ENCODE results near the gene INTS4. TPM values are rescaled to one million over a fixed set of nuclear protein-coding genes. Genes with fewer than 3 reads are reported as not detected.
"Not testable (repeated sequence)": the region's sequence is repeated elsewhere in the genome, so short reads cannot be mapped to it uniquely, and the experiment has no call there.

The INTS4 gene
- total RNA-seq, 2 donors from 2014 or later: 21.5 to 28.0 TPM

GRCh38 chr11:77851503-77851902 is 143.0 kb downstream of the INTS4 start:
- Histone ChIP-seq H3K36me3 (no peaks in the 10 kb centered on the region), H3K27me3 (no peaks in the 10 kb centered on the region)
- intact Hi-C loops (cut with DNase I): no loop called here

DNA sequence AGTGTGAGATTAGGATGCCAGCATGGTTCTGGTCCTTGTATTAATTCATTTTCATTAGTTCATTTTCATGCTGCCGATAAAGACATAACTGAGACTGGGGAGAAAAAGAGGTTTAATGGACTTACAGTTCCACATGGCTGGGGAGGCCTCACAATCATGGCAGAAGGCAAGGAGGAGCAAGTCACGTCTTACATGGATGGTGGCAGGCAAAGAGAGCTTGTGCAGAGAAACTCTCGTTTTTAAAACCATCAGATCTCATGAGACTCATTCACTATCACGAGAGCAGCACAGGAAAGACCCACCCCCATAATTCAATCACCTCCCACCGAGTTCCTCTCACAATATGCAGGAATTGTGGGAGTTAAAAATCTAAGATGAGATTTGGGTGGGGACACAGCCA is 150.8 kb downstream of the INTS4 start:
- H3K27me3 ChIP-seq; DNase-seq; H3K9ac ChIP-seq (ENCODE audit: low read depth in 2 of 2, low read length in 2 of 2); H3K4me3 ChIP-seq; H3K27ac ChIP-seq; H3K9me3 ChIP-seq; H3K36me3 ChIP-seq; H3K4me1 ChIP-seq; intact Hi-C loops (cut with DNase I): not testable (repeated sequence)

More at GRCh38 chr11:77851503-77851902, 143.0 kb downstream of the INTS4 start:
- H3K9me3 ChIP-seq: no peaks in the 10 kb centered on the region
- H3K9ac ChIP-seq (ENCODE audit: low read depth in 2 of 2, low read length in 2 of 2): no peak overlapping the region
- DNase-seq: no peak
- H3K4me3 ChIP-seq: no peak overlapping the region
- H3K27ac ChIP-seq: no peak overlapping the region
- no peaks in the 10 kb centered on the region for H3K4me1 ChIP-seq
- TF ChIP-seq CTCF (IDR thresholded peaks at IDR 0.05): no peak

- no peak overlapping the region for H3K9ac ChIP-seq (ENCODE audit: low read depth in 2 of 2, low read length in 2 of 2)
- H3K27me3 ChIP-seq: no peaks in the 10 kb centered on the region
- no peak for TF ChIP-seq CTCF (IDR thresholded peaks at IDR 0.05)
- no peaks in the 10 kb centered on the region for H3K9me3 ChIP-seq
- no peaks in the 10 kb centered on the region for H3K36me3 ChIP-seq
- H3K4me1 ChIP-seq: no peaks in the 10 kb centered on the region
- intact Hi-C loops (cut with DNase I): no loop called here
- H3K4me3 ChIP-seq: no peak overlapping the region
- no peak overlapping the region for H3K27ac ChIP-seq
- no peak for DNase-seq
Measured at GRCh38 chr11:77842441-77843121, 151.9 kb downstream of the INTS4 start.

GRCh38 chr11:77833302-77833701 is 161.2 kb downstream of the INTS4 start:
- intact Hi-C loops (cut with DNase I): no loop called here
- no peak overlapping the region for H3K9ac ChIP-seq (ENCODE audit: low read depth in 2 of 2, low read length in 2 of 2)
- TF ChIP-seq CTCF (IDR thresholded peaks at IDR 0.05): no peak
- DNase-seq: no peak
- H3K36me3 ChIP-seq: no peaks in the 10 kb centered on the region
- H3K4me3 ChIP-seq: no peak overlapping the region
- no peaks in the 10 kb centered on the region for H3K4me1 ChIP-seq
- no peaks in the 10 kb centered on the region for H3K9me3 ChIP-seq
- no peak overlapping the region for H3K27ac ChIP-seq
- H3K27me3 ChIP-seq: no peaks in the 10 kb centered on the region

DNA sequence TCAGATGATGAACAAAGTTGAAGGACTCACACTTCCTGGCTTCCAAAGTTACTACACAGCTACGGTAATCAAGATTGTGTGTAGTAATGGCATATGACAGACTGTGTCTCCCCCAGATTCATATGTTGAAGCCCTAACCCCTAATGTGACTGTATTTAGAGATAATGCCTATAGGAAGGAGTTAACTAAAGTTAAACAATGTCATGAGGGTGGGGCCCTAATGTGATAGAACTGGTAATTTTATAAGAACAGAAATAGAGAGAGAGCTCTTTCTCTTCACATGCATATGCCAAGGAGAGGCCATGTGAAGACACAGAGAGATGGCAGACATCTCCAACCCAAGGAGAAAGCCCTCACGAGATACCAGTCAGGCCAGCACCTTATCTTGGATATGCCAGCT is 165.5 kb downstream of the INTS4 start:
- intact Hi-C loops (cut with DNase I): loop anchor here (10.0 kb wide), 1 partner anchor 166 kb away; the partner anchor contains the start of gene INTS4
- no peaks in the 10 kb centered on the region for H3K36me3 ChIP-seq
- H3K27me3 ChIP-seq: no peaks in the 10 kb centered on the region
- H3K9me3 ChIP-seq: no peaks in the 10 kb centered on the region
- no peak overlapping the region for H3K4me3 ChIP-seq
- H3K9ac ChIP-seq (ENCODE audit: low read depth in 2 of 2, low read length in 2 of 2): no peak overlapping the region
- H3K27ac ChIP-seq: no peak overlapping the region
- no peak for DNase-seq
- no peaks in the 10 kb centered on the region for H3K4me1 ChIP-seq
- TF ChIP-seq CTCF (IDR thresholded peaks at IDR 0.05): no peak

Other genes with a start within 250 kb of the INTS4 start
- 10 to 100 TPM; 36.7 to 68.2 TPM for gene RSF1, start 173.9 kb downstream of the INTS4 start, total RNA-seq
- gene AAMDC, start 173.5 kb downstream of the INTS4 start, total RNA-seq: 10 to 100 TPM; 12.9 to 20.0 TPM
- gene KCTD14, start 28.6 kb upstream of the INTS4 start, total RNA-seq: 10 to 100 TPM; 19.5 to 19.7 TPM
- gene THRSP, start 69.2 kb upstream of the INTS4 start, total RNA-seq: under 1 TPM in 1 of 2 donors, not detected in 1; 0.61 TPM
- 100 to 1,000 TPM; 226 to 288 TPM for gene NDUFC2, start 85.2 kb upstream of the INTS4 start, total RNA-seq
- gene ALG8, start 145.0 kb upstream of the INTS4 start, total RNA-seq: 10 to 100 TPM; 22.7 to 40.1 TPM
- 1 to 10 TPM; 7.5 to 9.2 TPM for gene KCTD21, start 194.0 kb upstream of the INTS4 start, total RNA-seq
- gene USP35, start 194.3 kb upstream of the INTS4 start, total RNA-seq: 1 to 10 TPM; 5.2 to 5.6 TPM